Pulmonary artery endothelial cell (primary cell): Measurements from ENCODE around the gene NLRP9. TPM values are rescaled to one million over a fixed set of nuclear protein-coding genes. Genes with fewer than 3 reads are reported as not detected.

Experiments
- DNase-seq: peaks from one replicate; pipeline ENCODE4 v3.0.0-alpha.2; 2011; ENCODE audit warnings: low read depth, low spot score
- total RNA-seq: library from RNA; depleted of rRNA; stranded (reverse); fragments of >200 nt; gene quantifications from 2 replicates; pipeline ENCODE4 v1.2.3, GENCODE V29; 2014

Gene NLRP9
- total RNA-seq, 1 donor from 2014 or later = under 0.01 TPM

- DNase-seq = no peak
Observed at GRCh38 chr19:55704494-55705245, 33.5 kb downstream of the NLRP9 start.

GRCh38 chr19:55703790-55704215, 34.4 kb downstream of the NLRP9 start:
- no peak for DNase-seq

- DNase-seq = no peak
Observed at GRCh38 chr19:55702131-55702627, 36.0 kb downstream of the NLRP9 start.

GRCh38 chr19:55700813-55701212, 37.4 kb downstream of the NLRP9 start:
- no peak for DNase-seq

GRCh38 chr19:55699221-55699620, 39.0 kb downstream of the NLRP9 start:
- DNase-seq = no peak

GRCh38 chr19:55698256-55698655, 39.9 kb downstream of the NLRP9 start:
- DNase-seq = no peak

GRCh38 chr19:55697698-55698097, 40.5 kb downstream of the NLRP9 start:
- DNase-seq = no peak

GRCh38 chr19:55697069-55697440, 41.1 kb downstream of the NLRP9 start:
- DNase-seq = no peak

- no peak for DNase-seq
Observed at GRCh38 chr19:55696301-55697068, 41.7 kb downstream of the NLRP9 start.

- no peak for DNase-seq
Observed at GRCh38 chr19:55695511-55696290, 42.5 kb downstream of the NLRP9 start.

- no peak for DNase-seq
Observed at GRCh38 chr19:55694656-55695491, 43.3 kb downstream of the NLRP9 start.

- DNase-seq = no peak
Observed at GRCh38 chr19:55694241-55694655, 44.0 kb downstream of the NLRP9 start.

GRCh38 chr19:55693336-55693974, 44.7 kb downstream of the NLRP9 start:
- no peak for DNase-seq

- no peak for DNase-seq
Observed at GRCh38 chr19:55692681-55693081, 45.5 kb downstream of the NLRP9 start.

GRCh38 chr19:55691561-55692481, 46.4 kb downstream of the NLRP9 start:
- DNase-seq = no peak

- no peak for DNase-seq
Observed at GRCh38 chr19:55690769-55691545, 47.2 kb downstream of the NLRP9 start.

GRCh38 chr19:55690109-55690768, 48.0 kb downstream of the NLRP9 start:
- DNase-seq = no peak
